GM19099 (cell line): ENCODE results near the gene CYRIA.

Experiments
- POLR2A ChIP-seq: IDR thresholded peaks from 3 replicates; pipeline ENCODE4 v1.6.1; 2011; ENCODE audit warnings: low read depth; ENCODE audit not compliant: insufficient read length; ENCODE audit errors: extremely low read depth

The CYRIA gene

DNA sequence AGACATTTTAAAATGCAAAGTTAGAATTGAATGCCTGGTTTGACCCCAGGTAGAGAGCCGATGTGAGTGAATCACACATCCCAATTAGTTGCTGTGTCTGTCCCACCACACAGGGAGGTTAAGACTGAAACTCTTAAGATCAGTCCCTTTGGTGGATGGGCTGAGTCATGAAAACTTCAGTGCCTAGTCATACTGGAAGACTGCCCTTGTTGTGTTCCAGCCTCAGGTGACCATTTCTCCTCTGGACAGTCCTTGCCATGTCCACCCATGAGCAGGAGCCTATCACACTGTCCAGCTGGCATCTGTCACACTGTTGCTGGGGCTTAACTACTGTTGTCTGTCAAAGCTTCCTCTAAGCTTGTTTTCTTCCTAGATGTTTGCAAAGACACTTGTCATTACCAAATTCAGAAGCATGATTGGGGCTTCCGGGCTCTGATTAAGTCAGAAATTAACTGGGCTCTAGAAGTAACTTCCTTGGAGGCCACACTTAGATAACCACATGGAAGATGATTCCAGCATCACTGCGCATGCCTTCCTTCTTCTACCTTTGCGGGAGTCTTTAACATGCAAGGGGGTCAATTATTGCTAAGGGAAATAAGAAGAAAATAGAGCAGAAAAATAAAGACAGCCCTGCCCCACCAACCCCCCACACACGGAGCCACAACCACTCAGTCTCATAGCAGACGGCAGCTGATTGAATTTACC, 21.3 kb downstream of the CYRIA start:
- no peak for TF ChIP-seq POLR2A

GRCh38 chr2:16643099-16643498, 22.5 kb downstream of the CYRIA start:
- no peak for TF ChIP-seq POLR2A

DNA sequence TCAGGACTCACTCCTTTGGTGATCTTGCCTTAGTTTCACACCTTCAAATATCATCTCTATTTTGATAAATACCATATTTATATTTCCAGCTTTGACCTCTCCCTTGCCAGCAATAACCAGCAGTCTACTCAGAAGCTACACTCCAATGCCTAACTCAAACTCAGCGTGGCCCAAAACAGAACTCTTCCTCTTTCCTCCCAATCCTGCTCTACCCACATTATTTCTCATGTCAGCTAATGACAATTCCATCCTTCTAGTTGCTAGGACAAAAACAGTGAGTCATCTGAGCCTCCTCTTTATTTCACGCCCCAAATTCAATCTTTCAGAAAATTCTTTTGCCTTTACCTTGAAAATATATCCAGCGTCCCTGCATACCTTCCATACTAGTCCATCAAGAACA, 23.5 kb downstream of the CYRIA start:
- no peak for TF ChIP-seq POLR2A

DNA sequence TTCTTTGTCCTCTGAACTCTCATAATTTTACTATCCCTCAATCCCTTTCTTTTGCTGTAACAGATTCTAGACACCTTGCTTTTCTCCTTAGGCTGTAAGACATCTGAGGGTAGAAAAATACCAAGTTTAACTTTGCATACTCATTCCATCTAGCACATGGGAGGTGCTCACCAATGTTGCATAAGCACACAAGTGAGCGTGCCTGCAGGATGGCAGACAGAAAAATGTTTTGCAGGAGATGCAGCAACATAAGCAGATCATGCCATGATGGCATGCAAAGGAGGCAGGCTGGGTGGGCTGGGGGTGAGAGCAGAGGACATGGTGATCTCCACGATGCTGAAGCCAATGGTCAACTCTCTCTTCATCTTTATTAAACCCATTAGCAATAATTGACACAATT, 24.1 kb downstream of the CYRIA start:
- no peak for TF ChIP-seq POLR2A

DNA sequence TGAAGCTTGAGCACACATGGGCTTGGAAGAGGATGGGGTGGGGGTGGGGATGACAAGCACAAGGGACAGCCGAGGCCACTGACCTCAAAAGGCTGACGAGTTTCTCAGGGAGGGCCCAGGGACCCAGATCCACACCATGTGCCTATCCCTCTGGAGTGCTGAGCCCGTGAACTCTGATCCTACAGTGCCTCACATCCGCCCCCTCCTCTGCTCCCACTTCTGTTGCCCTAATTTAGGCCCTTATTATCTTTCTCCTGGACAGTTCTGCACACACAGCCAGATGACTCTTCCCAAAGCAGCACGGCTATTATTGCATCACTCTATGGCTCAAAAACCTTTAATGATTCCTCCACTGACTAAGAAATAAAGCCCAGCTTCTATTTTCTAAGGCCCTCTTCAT, 24.8 kb downstream of the CYRIA start:
- no peak for TF ChIP-seq POLR2A

DNA sequence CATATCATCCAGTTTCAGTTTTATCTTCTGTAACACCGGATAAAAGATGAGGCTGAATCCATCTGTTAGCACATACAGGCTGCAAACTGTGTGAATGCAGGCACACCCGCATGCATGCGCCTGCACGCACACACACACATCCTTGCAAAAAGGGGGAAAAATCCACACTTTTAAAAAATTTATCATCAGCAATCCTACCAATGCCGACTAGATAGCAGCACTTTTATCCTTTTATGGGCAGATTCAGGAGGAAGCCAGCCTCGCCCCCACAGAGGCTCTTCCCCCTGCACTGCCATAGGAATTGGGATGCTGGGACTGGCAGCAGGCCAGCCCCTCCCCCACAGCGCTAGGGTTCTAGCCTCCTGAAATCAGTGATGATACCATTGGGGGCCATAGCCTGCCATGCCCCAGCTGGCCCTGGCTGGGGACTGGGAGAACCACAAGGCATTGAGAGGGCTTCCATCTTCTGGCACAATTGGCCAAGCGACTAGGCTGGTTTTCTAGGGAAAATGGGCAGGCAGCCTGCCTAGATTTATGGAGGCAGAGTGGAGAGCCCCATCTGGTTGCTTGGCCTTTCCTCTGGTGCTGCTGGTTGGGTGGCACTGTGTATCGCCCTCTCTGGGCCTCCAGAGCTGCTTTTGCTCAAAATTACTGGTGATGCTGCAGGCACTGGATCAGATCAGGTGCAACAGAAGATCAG, 25.5 kb downstream of the CYRIA start:
- TF ChIP-seq POLR2A, result no peak

- no peak for TF ChIP-seq POLR2A
These were observed 26.2 kb downstream of the CYRIA start for GRCh38 chr2:16639431-16639830.

- no peak for TF ChIP-seq POLR2A
These were observed 26.7 kb downstream of the CYRIA start for GRCh38 chr2:16638946-16639345.

DNA sequence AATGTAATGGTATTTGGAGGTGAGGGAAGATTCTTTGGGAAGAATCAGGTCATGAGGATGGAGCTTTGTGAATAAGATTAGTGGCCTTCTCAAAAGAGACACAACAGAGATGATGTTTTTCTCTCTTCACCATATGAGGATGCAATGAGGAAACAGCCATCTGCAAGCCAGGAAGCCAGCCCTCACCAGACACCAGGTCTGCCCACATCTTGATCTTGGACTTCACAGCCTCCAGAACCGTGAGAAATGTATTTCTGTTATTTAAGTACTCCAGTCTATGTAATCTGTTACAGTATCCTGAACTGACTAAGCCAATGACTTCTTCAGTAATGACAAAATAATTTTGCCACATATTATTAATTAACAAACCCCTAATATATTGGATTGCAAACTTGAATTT, 28.3 kb downstream of the CYRIA start:
- TF ChIP-seq POLR2A, result no peak

DNA sequence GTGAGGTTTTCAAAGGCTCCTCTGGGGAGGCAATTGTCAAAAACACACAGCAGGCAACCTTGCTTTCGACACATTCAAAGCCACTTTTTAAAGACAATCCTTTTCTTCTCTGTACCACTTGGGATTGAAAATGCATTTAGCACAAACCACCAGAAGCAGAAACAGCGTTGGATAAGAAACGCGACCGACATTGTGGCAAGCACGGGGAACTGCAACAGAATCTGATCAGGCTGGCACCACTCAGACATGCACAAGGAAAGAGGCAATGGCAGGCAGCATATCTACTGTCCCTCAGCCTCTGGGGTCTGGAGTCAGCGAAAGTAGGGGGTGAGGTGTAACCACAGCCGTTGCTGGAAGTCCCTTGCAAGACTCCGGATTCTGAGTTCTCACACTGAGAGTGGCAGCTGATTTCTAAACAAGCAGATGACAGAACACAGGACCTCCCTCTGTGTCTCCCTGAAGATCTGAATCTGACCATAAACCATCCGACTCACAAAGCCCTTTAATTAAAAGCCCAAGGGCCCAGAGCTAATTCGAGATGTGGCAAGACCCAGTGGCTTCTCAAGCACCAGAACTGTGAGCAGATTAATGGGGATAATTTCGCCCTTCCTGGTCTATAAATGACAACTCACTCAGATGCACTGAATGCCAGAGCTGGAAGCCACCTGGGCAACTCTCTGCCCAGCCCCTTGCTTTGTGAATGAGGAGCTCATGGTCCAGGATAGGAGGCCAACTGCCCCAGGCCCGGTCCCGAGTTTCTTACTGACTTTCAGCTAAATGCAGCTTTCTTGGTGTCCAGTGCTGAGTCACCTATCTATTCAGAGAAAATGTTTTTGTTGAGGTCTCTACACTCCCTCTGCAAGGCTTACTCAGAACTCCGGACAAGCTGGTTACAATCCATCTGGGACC, 29.6 kb downstream of the CYRIA start:
- TF ChIP-seq POLR2A, result no peak

- no peak for TF ChIP-seq POLR2A
These were observed 31.8 kb downstream of the CYRIA start for GRCh38 chr2:16633621-16634430.

DNA sequence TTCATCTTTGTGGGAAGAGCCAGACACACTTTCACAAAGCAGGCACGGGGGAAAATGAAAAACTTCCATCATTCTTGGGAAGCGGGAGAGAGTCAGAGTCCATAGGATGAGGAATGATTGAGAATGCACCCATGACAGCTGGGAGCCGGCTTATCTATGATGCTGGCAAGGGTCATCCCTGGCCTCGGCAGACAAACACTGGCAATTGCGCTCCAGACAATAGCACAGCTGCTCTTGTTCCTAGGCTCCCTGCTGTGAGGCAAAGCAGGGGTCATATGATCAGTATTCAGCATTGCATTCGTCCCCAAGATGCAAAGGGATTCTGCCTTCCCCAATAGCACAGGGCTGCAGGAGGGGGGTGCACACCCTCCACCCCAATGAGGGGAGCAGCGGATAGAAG, 33.0 kb downstream of the CYRIA start:
- TF ChIP-seq POLR2A, result no peak

GRCh38 chr2:16630463-16630862, 35.2 kb downstream of the CYRIA start:
- TF ChIP-seq POLR2A, result no peak

- TF ChIP-seq POLR2A, result no peak
These were observed 35.9 kb downstream of the CYRIA start for GRCh38 chr2:16629770-16630169.

DNA sequence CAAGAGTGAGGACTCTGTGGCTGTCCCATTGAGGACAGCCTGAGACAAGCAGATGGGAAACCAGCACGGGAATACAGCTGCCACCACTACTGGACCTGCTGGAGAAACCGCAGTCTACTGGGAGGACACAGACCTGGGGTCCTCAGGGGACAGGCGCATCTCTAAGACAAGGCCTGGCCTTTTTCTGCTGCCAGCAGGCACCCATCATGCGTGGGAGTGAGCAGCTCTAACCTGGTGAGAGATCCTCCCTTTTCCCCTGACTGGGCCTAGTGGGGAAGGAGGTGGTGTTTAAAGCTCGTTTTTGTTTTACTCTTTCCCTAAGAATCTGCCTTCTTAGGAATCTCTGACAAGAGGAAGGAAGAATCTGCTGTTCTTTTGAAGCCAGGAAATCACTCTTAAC, 36.6 kb downstream of the CYRIA start:
- no peak for TF ChIP-seq POLR2A
